Suprapubic skin (tissue), 3 donors: ENCODE results near the gene GATA6.

ENCODE experiments used
- EP300 ChIP-seq: sonication (generic); formaldehyde crosslinking; IDR thresholded peaks from one replicate; pipeline ENCODE4 v1.6.1; 2017; ENCODE audit warnings: antibody characterized with exemption
- TF ChIP-seq, protein P1 (sequence below), 2 donors: fragments of 200-600 bp in 1 of 2; fragments of 450-650 bp in 1 of 2; sonication (generic) in 1 of 2; IDR thresholded peaks; one replicate each; pipeline ENCODE4 v1.5.1; 2016 to 2019; ENCODE audit warnings: antibody characterized with exemption in 2 of 2, mild to moderate bottlenecking in 1 of 2, moderate library complexity in 1 of 2

GRCh38 chr18:22182884-22183697 is 13.7 kb downstream of the GATA6 start:
- TF ChIP-seq, protein P1, sequence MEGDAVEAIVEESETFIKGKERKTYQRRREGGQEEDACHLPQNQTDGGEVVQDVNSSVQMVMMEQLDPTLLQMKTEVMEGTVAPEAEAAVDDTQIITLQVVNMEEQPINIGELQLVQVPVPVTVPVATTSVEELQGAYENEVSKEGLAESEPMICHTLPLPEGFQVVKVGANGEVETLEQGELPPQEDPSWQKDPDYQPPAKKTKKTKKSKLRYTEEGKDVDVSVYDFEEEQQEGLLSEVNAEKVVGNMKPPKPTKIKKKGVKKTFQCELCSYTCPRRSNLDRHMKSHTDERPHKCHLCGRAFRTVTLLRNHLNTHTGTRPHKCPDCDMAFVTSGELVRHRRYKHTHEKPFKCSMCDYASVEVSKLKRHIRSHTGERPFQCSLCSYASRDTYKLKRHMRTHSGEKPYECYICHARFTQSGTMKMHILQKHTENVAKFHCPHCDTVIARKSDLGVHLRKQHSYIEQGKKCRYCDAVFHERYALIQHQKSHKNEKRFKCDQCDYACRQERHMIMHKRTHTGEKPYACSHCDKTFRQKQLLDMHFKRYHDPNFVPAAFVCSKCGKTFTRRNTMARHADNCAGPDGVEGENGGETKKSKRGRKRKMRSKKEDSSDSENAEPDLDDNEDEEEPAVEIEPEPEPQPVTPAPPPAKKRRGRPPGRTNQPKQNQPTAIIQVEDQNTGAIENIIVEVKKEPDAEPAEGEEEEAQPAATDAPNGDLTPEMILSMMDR (IDR thresholded peaks at IDR 0.05): no peak
- TF ChIP-seq EP300: no peak
